Cardiac muscle cell (in vitro differentiated cells and primary cell): Measurements from ENCODE around the gene PALB2. TPM values are rescaled to one million over a fixed set of nuclear protein-coding genes. Genes with fewer than 3 reads are reported as not detected.
A peak's percentile ranks its signal among the peaks of the same experiment; 100 is the strongest.

Experiments used
- DNase-seq, 2 donors: peaks; one replicate each; pipeline versions ENCODE4 v3.0.0 to v3.0.0-alpha.2; 2010 to 2017; ENCODE audit warnings: low read depth in 1 of 2, low spot score in 1 of 2
- H3K27ac ChIP-seq: fragments of 200-600 bp; sonication (generic); 2 replicates; pipeline ENCODE4 v1.5.1; 2016
- H3K27me3 ChIP-seq: fragments of 200-600 bp; sonication (generic); 2 replicates; pipeline ENCODE4 v1.6.0; 2016; ENCODE audit warnings: control low read depth
- H3K36me3 ChIP-seq: fragments of 200-600 bp; sonication (generic); 2 replicates; pipeline ENCODE4 v1.5.1; 2016; ENCODE audit warnings: control low read depth
- H3K4me1 ChIP-seq: fragments of 200-600 bp; sonication (generic); 2 replicates; pipeline ENCODE4 v1.8.1; 2017; ENCODE audit warnings: low read depth, mild to moderate bottlenecking, mixed run types
- H3K4me3 ChIP-seq: fragments of 200-600 bp; sonication (generic); 2 replicates; pipeline ENCODE4 v1.5.1; 2016; ENCODE audit warnings: mild to moderate bottlenecking
- H3K9me3 ChIP-seq: fragments of 200-600 bp; sonication (generic); 2 replicates; pipeline ENCODE4 v1.5.1; 2017; ENCODE audit warnings: low read depth, mild to moderate bottlenecking, control low read depth
- CTCF ChIP-seq: IDR thresholded peaks from 2 replicates; pipeline ENCODE4 v1.5.1; 2012; ENCODE audit warnings: low read depth, mild to moderate bottlenecking, low read length
- polyA plus RNA-seq: library from polyadenylated mRNA; unstranded; fragments of >200 nt; fragmentation: Nextera tagmentation; extraction: Ambion mirVana; gene quantifications from 2 replicates; pipeline ENCODE4 v1.2.1, GENCODE V29; 2016
- total RNA-seq: library from RNA; depleted of rRNA; stranded (reverse); fragments of >200 nt; gene quantifications from 2 replicates; pipeline ENCODE4 v1.2.3, GENCODE V29; 2016

Gene PALB2
- total and polyA plus RNA-seq, 2 experiments from 2014 or later: 9.5 to 10.8 TPM

- Histone ChIP-seq H3K27me3 (no peaks in the 10 kb centered on the region), H3K4me3 (peak within 1 kb of the TSS; percentile 94), H3K9me3 (no peaks in the 10 kb centered on the region), H3K4me1 (peaks cover 13% of the 10 kb centered on the region), H3K27ac (peak within 1 kb of the TSS; percentile 83), H3K36me3 (peaks cover 3% of the 10 kb centered on the region)
- DNase-seq: peak; percentile 90 to 95
- peak; percentile 98 for TF ChIP-seq CTCF
Observed at GRCh38 chr16:23595951-23596720, 45.0 kb downstream of the PALB2 start, which contains the start of gene NDUFAB1. Gene NDUFAB1 (minus strand): TSS chr16:23596316. CDS start chr16:23596290, 26 bp downstream.

- Histone ChIP-seq H3K4me3 (peak overlapping the region; percentile 94), H3K27ac (peak overlapping the region; percentile 83), H3K36me3 (peaks cover 8% of the 10 kb centered on the region), H3K9me3 (no peaks in the 10 kb centered on the region), H3K27me3 (no peaks in the 10 kb centered on the region), H3K4me1 (peaks cover 13% of the 10 kb centered on the region)
- no peak for TF ChIP-seq CTCF
- DNase-seq: peak; percentile 6 to 23
Observed at GRCh38 chr16:23595246-23595950, 45.7 kb downstream of the PALB2 start.

DNA sequence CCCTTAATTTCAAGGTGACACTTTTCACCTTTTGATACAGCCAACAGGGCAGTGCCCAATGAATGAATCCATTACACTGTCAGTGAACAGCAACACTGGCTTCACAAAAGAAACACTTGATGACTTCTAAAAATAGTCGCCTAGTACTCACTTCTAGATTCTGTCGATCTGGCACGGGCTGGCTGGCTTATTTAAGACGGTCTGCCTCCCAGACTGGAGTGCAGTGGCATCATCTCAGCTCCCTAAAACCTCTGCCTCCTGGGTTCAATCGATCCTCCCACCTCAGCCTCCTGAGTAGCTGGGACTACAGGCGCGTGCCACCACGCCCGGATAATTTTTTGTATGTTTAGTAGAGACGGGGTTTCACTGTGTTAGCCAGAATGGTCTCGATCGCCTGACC, 46.9 kb downstream of the PALB2 start:
- H3K27ac ChIP-seq: peak overlapping the region; percentile 39
- peaks cover 13% of the 10 kb centered on the region for H3K4me1 ChIP-seq
- DNase-seq: peak in 1 of 2 donors; percentile 42
- no peak for TF ChIP-seq CTCF
- no peaks in the 10 kb centered on the region for H3K9me3 ChIP-seq
- peaks cover 8% of the 10 kb centered on the region for H3K36me3 ChIP-seq
- H3K27me3 ChIP-seq: no peaks in the 10 kb centered on the region
- H3K4me3 ChIP-seq: no peak overlapping the region

- no peaks in the 10 kb centered on the region for H3K27me3 ChIP-seq
- H3K4me3 ChIP-seq: no peak overlapping the region
- H3K36me3 ChIP-seq: peaks cover 29% of the 10 kb centered on the region
- no peak for DNase-seq
- H3K27ac ChIP-seq: no peak overlapping the region
- no peaks in the 10 kb centered on the region for H3K9me3 ChIP-seq
- no peak for TF ChIP-seq CTCF
- H3K4me1 ChIP-seq: peaks cover 11% of the 10 kb centered on the region
Observed at GRCh38 chr16:23590181-23590580, 50.9 kb downstream of the PALB2 start.

DNA sequence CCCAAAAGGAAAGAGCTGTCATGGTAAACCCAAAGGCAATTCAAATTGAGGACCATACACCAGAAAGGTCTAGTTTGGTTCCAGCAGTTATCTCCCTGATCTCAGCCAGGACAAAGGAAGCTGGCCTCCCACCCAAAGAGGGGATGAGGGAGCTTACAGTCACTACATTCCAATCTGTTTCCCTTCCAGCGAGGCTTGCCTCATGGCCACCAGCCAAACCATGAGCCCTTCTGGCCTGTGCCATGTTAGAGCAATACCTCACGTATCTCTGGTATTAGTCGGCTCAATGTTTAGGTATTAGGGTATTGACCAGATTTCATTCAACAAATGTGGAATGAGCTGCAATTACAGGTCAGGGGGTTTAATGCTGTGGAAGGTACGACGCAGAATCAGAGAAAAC, 53.4 kb downstream of the PALB2 start:
- no peaks in the 10 kb centered on the region for H3K27me3 ChIP-seq
- DNase-seq: peak in 1 of 2 donors; percentile 77
- H3K4me1 ChIP-seq: no peaks in the 10 kb centered on the region
- no peak overlapping the region for H3K4me3 ChIP-seq
- H3K9me3 ChIP-seq: no peaks in the 10 kb centered on the region
- H3K27ac ChIP-seq: no peak overlapping the region
- TF ChIP-seq CTCF: no peak
- peaks cover 40% of the 10 kb centered on the region for H3K36me3 ChIP-seq
